HG03457 (cell line): Measurements from ENCODE around the gene HIRA.
"Not testable (repeated sequence)": the region's sequence is repeated elsewhere in the genome, so short reads cannot be mapped to it uniquely, and the experiment has no call there.

ENCODE experiments used
- ATAC-seq: cut with Tn5 transposase; IDR thresholded peaks from one replicate; pipeline ENCODE4 v1.9.1; 2021; ENCODE audit warnings: moderate number of reproducible peaks; ENCODE audit not compliant: unreplicated experiment

HIRA gene

GRCh38 chr22:19387575-19387974 is 44.0 kb downstream of the HIRA start:
- no peak for ATAC-seq

GRCh38 chr22:19387038-19387437 is 44.5 kb downstream of the HIRA start:
- no peak for ATAC-seq

GRCh38 chr22:19386248-19386647 is 45.3 kb downstream of the HIRA start:
- no peak for ATAC-seq

GRCh38 chr22:19385221-19385906 is 46.2 kb downstream of the HIRA start:
- no peak for ATAC-seq

- no peak for ATAC-seq
Measured at GRCh38 chr22:19383292-19383691, 48.2 kb downstream of the HIRA start.

- no peak for ATAC-seq
Measured at GRCh38 chr22:19382240-19382639, 49.3 kb downstream of the HIRA start.

GRCh38 chr22:19378344-19378674 is 53.2 kb downstream of the HIRA start:
- no peak for ATAC-seq

GRCh38 chr22:19377565-19378343 is 53.8 kb downstream of the HIRA start:
- ATAC-seq = no peak

GRCh38 chr22:19376971-19377370 is 54.6 kb downstream of the HIRA start:
- no peak for ATAC-seq

- ATAC-seq = no peak
Measured at GRCh38 chr22:19376247-19376646, 55.3 kb downstream of the HIRA start.

- no peak for ATAC-seq
Measured at GRCh38 chr22:19375435-19375834, 56.1 kb downstream of the HIRA start.

GRCh38 chr22:19374410-19374809 is 57.1 kb downstream of the HIRA start:
- ATAC-seq = no peak

GRCh38 chr22:19373450-19373849 is 58.1 kb downstream of the HIRA start:
- ATAC-seq = no peak

GRCh38 chr22:19371893-19372292 is 59.6 kb downstream of the HIRA start:
- no peak for ATAC-seq

GRCh38 chr22:19368876-19369275 is 62.7 kb downstream of the HIRA start:
- no peak for ATAC-seq

- ATAC-seq = no peak
Measured at GRCh38 chr22:19367763-19368367, 63.7 kb downstream of the HIRA start.

GRCh38 chr22:19363541-19363940 is 68.0 kb downstream of the HIRA start:
- not testable (repeated sequence) for ATAC-seq

- ATAC-seq = peak; percentile 52
Measured at GRCh38 chr22:19361501-19362103, 69.9 kb downstream of the HIRA start.

- ATAC-seq = no peak
Measured at GRCh38 chr22:19360862-19361261, 70.7 kb downstream of the HIRA start.

- no peak for ATAC-seq
Measured at GRCh38 chr22:19360300-19360792, 71.2 kb downstream of the HIRA start.

- ATAC-seq = no peak
Measured at GRCh38 chr22:19359554-19360299, 71.8 kb downstream of the HIRA start.
